Erythroblast (primary cell): Measurements from ENCODE around the gene MRPL34.
"Not testable (repeated sequence)": the region's sequence is repeated elsewhere in the genome, so short reads cannot be mapped to it uniquely, and the experiment has no call there.

Experiments
- DNase-seq, 2 experiments: peaks; one replicate each; lab custom pipeline; 2025; lab: John Stamatoyannopoulos, UW
- GATA1 ChIP-seq: IDR thresholded peaks from 2 replicates; pipeline ENCODE4 v1.6.1; 2011; ENCODE audit warnings: low read depth, mild to moderate bottlenecking, control low read depth, low read length, moderate library complexity
- POLR2A ChIP-seq: IDR thresholded peaks from 2 replicates; pipeline ENCODE4 v1.6.1; 2011; ENCODE audit warnings: mild to moderate bottlenecking, low read length

MRPL34 gene

GRCh38 chr19:17294051-17294891 is 11.4 kb upstream of the MRPL34 start:
- DNase-seq = peak; percentile 77 to 83

DNA sequence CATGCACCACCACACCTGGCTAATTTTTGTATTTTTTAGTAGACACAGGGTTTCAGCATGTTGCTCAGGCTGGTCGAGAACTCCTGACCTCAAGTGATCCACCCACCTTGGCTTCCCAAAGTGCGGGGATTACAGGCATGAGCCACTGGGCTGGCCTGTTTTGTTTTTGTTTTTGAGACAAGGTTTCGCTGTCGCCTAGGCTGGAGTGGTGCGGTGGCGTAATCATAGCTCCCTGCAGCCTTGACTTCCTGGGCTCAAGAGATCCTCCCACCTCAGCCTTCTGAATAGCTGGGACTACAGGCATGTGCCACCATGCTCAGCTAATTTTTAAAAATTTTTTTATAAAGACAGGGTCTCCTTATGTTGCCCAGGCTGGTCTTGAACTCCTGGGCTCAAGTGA is 10.1 kb upstream of the MRPL34 start:
- not testable (repeated sequence) for DNase-seq

More at GRCh38 chr19:17294051-17294891, 11.4 kb upstream of the MRPL34 start:
- TF ChIP-seq GATA1 (no peak), POLR2A (no peak)

DNA sequence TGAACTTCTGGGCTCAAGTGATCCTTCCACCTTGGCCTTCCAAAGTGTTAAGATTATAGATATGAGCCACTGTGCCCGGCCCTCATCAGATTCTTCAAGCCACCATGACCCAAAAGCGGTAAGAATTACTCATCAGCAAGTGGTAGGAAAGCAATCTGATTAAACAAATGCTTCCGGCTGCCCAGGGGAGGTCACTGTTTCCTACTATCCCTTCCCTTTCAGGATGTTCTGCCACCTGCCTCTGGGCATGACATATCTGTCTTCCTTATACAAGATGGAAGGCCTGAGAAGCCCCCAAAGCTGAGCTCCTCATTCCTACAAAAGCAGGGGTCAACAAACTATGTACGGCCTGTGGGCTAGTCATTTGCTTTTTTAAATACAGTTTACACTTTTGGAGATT is 9.4 kb upstream of the MRPL34 start:
- TF ChIP-seq POLR2A = no peak
- DNase-seq = peak in 1 of 2 experiments; percentile 37

DNA sequence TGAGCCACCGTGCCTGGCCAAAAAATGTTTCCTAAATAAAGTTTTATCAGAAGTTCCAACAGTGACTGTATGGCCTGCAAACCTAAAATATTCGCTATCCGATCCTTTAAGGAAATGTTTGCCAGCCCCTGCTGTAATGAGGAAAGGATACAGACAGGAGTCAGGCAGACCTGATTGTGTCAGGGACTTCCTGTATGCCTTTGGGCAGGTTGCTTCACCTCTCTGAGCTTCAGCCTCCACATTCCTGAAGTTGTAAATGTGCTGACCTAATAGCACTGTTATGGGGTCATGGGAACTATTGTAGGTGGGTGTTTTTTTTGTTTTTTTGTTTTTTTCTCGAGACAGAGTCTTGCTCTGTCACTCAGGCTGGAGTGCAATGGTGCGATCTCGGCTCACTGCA is 8.7 kb upstream of the MRPL34 start:
- no peak for TF ChIP-seq POLR2A
- no peak for TF ChIP-seq GATA1
- DNase-seq = no peak

- no peak for DNase-seq
- TF ChIP-seq GATA1 = no peak
- TF ChIP-seq POLR2A = no peak
These were observed 4.6 kb upstream of the MRPL34 start for GRCh38 chr19:17300992-17301619.

DNA sequence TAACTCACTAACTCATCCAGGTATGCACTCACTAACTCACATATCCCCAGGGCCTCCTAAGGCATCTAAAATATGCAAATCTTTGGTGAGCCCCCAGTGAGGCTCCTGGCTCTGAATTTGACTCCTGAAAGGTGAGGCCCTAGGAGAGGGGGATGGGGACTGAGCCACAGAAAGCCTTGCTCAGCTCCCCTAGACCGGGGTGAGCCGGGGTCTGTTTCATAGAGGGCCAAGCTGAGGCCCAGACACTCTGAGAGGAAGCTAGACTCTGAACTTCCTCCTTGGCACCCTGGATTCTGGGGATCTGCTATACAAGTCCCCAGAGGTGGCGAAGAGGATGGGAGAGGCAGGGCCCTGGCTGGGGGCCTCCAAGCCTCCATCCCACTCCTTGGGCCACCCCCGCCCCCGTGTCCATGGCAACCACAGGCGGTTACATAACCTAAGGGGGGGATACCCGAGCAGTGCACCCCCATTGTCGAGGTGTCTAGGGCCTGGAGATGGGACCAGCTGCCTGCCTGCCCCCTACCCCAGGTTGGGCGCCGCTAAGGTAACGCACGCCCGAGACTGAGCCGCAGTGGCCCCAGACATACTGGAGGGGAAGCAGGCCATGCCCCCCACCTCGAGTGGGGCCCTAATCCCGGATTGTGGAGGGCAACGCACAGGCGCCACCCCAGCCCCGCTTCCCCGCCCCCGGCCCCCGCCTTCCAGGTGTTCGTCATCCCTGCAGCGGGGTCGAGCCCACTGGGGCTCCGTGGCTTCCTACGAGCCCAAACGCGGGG is 3.1 kb upstream of the MRPL34 start:
- DNase-seq = no peak
- TF ChIP-seq GATA1 (no peak), POLR2A (no peak)

- TF ChIP-seq GATA1 (no peak), POLR2A (peak; percentile 38)
- DNase-seq = peak; percentile 97
These were observed 2.3 kb upstream of the MRPL34 start, which contains the start of gene ABHD8 for GRCh38 chr19:17303167-17303939. Gene ABHD8 (minus strand): TSS chr19:17303425. CDS start chr19:17301616, 1,809 bp downstream.

DNA sequence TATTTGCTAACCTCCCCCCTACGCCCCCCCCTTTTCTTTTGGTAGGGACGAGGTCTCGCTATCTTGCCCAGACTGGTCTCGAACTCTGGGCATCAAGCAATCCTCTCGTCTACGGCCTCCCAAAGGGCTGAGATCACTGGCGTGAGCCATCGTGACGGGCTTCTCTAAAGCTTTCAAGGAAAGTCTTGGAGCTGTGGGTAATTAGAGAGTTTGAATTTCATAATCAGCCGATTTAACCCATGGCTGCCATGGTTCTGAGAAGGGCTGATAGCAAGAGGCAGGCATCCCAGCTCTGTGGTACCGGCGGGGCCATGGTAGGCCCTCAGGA is 1.8 kb upstream of the MRPL34 start:
- DNase-seq = no peak
- TF ChIP-seq GATA1 (no peak), POLR2A (no peak)

GRCh38 chr19:17304386-17305215 is 1.1 kb upstream of the MRPL34 start:
- no peak for DNase-seq
- TF ChIP-seq GATA1 (no peak), POLR2A (no peak)

- DNase-seq = no peak
- TF ChIP-seq GATA1 (no peak), POLR2A (no peak)
These were observed 506 bp upstream of the MRPL34 start for GRCh38 chr19:17305216-17305516.

DNA sequence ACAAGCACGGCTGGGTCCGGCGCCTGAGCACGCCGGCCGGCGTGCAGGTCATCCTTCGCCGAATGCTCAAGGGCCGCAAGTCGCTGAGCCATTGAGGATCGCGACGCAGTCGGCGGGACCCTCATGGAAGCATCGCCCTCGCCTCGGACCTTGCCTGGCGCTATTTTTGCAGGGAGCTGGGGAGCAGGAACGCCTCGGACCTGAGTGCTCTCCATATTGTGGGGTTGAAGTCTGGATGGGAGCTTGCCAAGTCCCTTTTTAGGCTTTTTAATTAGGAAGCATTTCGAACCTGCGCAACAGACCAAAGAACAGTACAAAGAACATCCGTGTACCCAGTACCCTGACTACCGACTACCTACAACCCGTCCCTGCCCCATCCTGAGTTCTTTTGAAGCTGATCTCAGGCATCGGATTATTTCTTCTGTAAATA is 628 bp downstream of the MRPL34 start:
- no peak for TF ChIP-seq GATA1
- no peak for TF ChIP-seq POLR2A
- DNase-seq = no peak

GRCh38 chr19:17307876-17308377 is 2.3 kb downstream of the MRPL34 start:
- no peak for TF ChIP-seq POLR2A
- TF ChIP-seq GATA1 = no peak
- no peak for DNase-seq
